Endothelial cell of umbilical vein (primary cell): ENCODE results near the gene ARHGEF25. TPM values are rescaled to one million over a fixed set of nuclear protein-coding genes. Genes with fewer than 3 reads are reported as not detected.

Experiments used
- BruUV-seq: library from RNA; stranded (reverse); fragments of 400-500 nt; replicated peaks from 2 replicates; lab custom pipeline; 2021; lab: Mats Ljungman, UMichigan
- CTCF ChIA-PET: fragments of 300-600, 350-600 bp; sonication (Branson Sonifier 250); formaldehyde crosslinking; loops from one replicate; lab custom pipeline; 2021; ENCODE audit warnings: antibody characterized with exemption, inconsistent platforms; lab: Charles Lee
- POLR2A ChIA-PET: fragments of 300-600, 350-600 bp; sonication (Branson Sonifier 250); formaldehyde crosslinking; loops from one replicate; lab custom pipeline; 2021; ENCODE audit warnings: antibody characterized with exemption, inconsistent platforms; lab: Charles Lee
- DNase-seq: peaks from one replicate; pipeline ENCODE4 v3.0.0-alpha.2; 2011; ENCODE audit warnings: low read depth, low spot score
- FAIRE-seq: peaks from 2 replicates; lab custom pipeline; 2011; peaks lifted over from hg19 to GRCh38; lab: Jason Lieb, UNC
- H2AFZ ChIP-seq: 2 replicates; pipeline ENCODE4 v1.6.0; 2012; ENCODE audit warnings: low read depth, low read length, control low read depth, inconsistent platforms
- H3K27ac ChIP-seq: 2 replicates; pipeline ENCODE4 v1.5.1; 2011; ENCODE audit warnings: low read depth, mild to moderate bottlenecking, control low read depth, low read length, moderate library complexity; ENCODE audit not compliant: insufficient read depth
- H3K27me3 ChIP-seq, 2 experiments: 2 replicates each; pipeline versions ENCODE4 v1.6.0 to v1.6.1; 2011; ENCODE audit warnings: low read length in 2 of 2, mixed read lengths in 1 of 2; ENCODE audit not compliant: control insufficient read depth in 2 of 2, insufficient read depth in 2 of 2
- H3K36me3 ChIP-seq, 2 experiments: 2 replicates in 1 of 2; 3 replicates in 1 of 2; pipeline ENCODE4 v1.5.1; 2011; ENCODE audit warnings: low read length in 2 of 2, mild to moderate bottlenecking in 1 of 2, moderate library complexity in 1 of 2; ENCODE audit not compliant: control insufficient read depth in 2 of 2, insufficient read depth in 2 of 2; ENCODE audit errors: extremely low read depth in 1 of 2
- H3K4me1 ChIP-seq: 3 replicates; pipeline ENCODE4 v1.5.1; 2011; ENCODE audit warnings: mild to moderate bottlenecking, low read length; ENCODE audit not compliant: control insufficient read depth, insufficient read depth; ENCODE audit errors: extremely low read depth
- H3K4me2 ChIP-seq: 2 replicates; pipeline ENCODE4 v1.6.1; 2011; ENCODE audit warnings: low read length, control low read depth, mixed read lengths; ENCODE audit not compliant: insufficient read depth
- H3K4me3 ChIP-seq, 3 experiments: fragments of 200-600 bp in 1 of 3; sonication (generic), shearing (Covaris generic) in 1 of 3; replicated peaks in 1 of 3; 2 replicates each; pipeline ENCODE4 v1.5.1; 2011 to 2016; ENCODE audit warnings: control low read depth in 3 of 3, low read length in 3 of 3, mild to moderate bottlenecking in 2 of 3, inconsistent platforms in 1 of 3, low read depth in 1 of 3, moderate library complexity in 1 of 3; ENCODE audit not compliant: insufficient read depth in 1 of 3
- H3K79me2 ChIP-seq: 2 replicates; pipeline ENCODE4 v1.6.0; 2012; ENCODE audit warnings: low read length, inconsistent platforms; ENCODE audit not compliant: control insufficient read depth, insufficient read depth
- H3K9ac ChIP-seq: replicated peaks from 2 replicates; pipeline ENCODE3; 2011; ENCODE audit warnings: low read length, control low read depth; ENCODE audit not compliant: insufficient read depth; ENCODE audit errors: extremely low read depth
- H3K9me1 ChIP-seq: replicated peaks from 3 replicates; pipeline ENCODE4 v1.6.0; 2011; ENCODE audit warnings: mild to moderate bottlenecking, low read length; ENCODE audit not compliant: control insufficient read depth, insufficient read depth; ENCODE audit errors: extremely low read depth
- H3K9me3 ChIP-seq: replicated peaks from 2 replicates; pipeline ENCODE4 v1.5.1; 2012; ENCODE audit warnings: low read length, inconsistent platforms; ENCODE audit not compliant: control insufficient read depth, insufficient read depth
- H4K20me1 ChIP-seq: replicated peaks from 2 replicates; pipeline ENCODE3; 2011; ENCODE audit warnings: mild to moderate bottlenecking, low read length; ENCODE audit not compliant: control insufficient read depth, insufficient read depth; ENCODE audit errors: extremely low read depth
- CTCF ChIP-seq, 2 donors: IDR thresholded peaks; 1 replicate in 1 of 2; 2 replicates in 1 of 2; pipeline ENCODE4 v1.5.1; 2011; ENCODE audit warnings: low read length in 2 of 2, mild to moderate bottlenecking in 2 of 2, moderate library complexity in 2 of 2, control low read depth in 1 of 2, inconsistent platforms in 1 of 2, low read depth in 1 of 2; ENCODE audit not compliant: insufficient read depth in 1 of 2; ENCODE audit errors: extremely low read depth in 1 of 2
- EZH2 ChIP-seq: IDR thresholded peaks from 2 replicates; pipeline ENCODE4 v1.6.1; 2012; ENCODE audit warnings: borderline replicate concordance, low read depth, mild to moderate bottlenecking, moderate library complexity, low read length, inconsistent platforms; ENCODE audit not compliant: severe bottlenecking
- FOS ChIP-seq: IDR thresholded peaks from 2 replicates; pipeline ENCODE4 v1.6.1; 2011; ENCODE audit warnings: mild to moderate bottlenecking, low read length, moderate library complexity, borderline replicate concordance; ENCODE audit not compliant: insufficient read depth
- GATA2 ChIP-seq: IDR thresholded peaks from 2 replicates; pipeline ENCODE4 v1.7.0; 2011; ENCODE audit warnings: low read depth, mild to moderate bottlenecking, moderate library complexity, mixed read lengths, low read length; ENCODE audit not compliant: insufficient read length, insufficient read depth
- JUN ChIP-seq: IDR thresholded peaks from 2 replicates; pipeline ENCODE4 v1.6.1; 2011; ENCODE audit warnings: borderline replicate concordance, low read depth; ENCODE audit not compliant: insufficient read length, insufficient read depth
- MYC ChIP-seq: IDR thresholded peaks from one replicate; pipeline ENCODE4 v1.6.1; 2011; ENCODE audit warnings: mild to moderate bottlenecking, low read depth, low read length
- POLR2A ChIP-seq: IDR thresholded peaks from 2 replicates; pipeline ENCODE4 v1.6.1; 2012; ENCODE audit warnings: low read depth, mild to moderate bottlenecking, control low read depth, low read length
- POLR2AphosphoS5 ChIP-seq: IDR thresholded peaks from 2 replicates; pipeline ENCODE4 v1.6.1; 2012; ENCODE audit warnings: low read depth, mild to moderate bottlenecking, control low read depth, low read length, moderate library complexity; ENCODE audit not compliant: insufficient read depth
- dilution Hi-C: fragments of 300-500 bp; cut with MboI; formaldehyde crosslinking; loops from one replicate; pipeline ENCODE4 v1.15.0; 2019; ENCODE audit warnings: low sequenced_read_pairs; ENCODE audit not compliant: extremely low pct_ligation_motif_present
- intact Hi-C: fragments of 100-400 bp; cut with micrococcal nuclease; formaldehyde crosslinking; loops from one replicate; pipeline ENCODE4 v1.10.0; 2022
- polyA plus RNA-seq, 4 experiments: library from polyadenylated mRNA; depleted of rRNA in 3 of 4; stranded (reverse) in 3 of 4; unstranded in 1 of 4; fragments of >200 nt; gene quantifications; 2 replicates each; pipeline versions ENCODE4 v1.2.1 to v1.2.3, GENCODE V29; 2011 to 2012; ENCODE audit warnings: missing spikeins in 1 of 4
- total RNA-seq: library from RNA; stranded (reverse); gene quantifications from 2 replicates; pipeline ENCODE4 v1.2.3, GENCODE V29; 2021
- TF ChIP-seq, protein P1 (sequence below): IDR thresholded peaks from 2 replicates; pipeline ENCODE4 v1.6.1; 2011; ENCODE audit not compliant: insufficient read depth, insufficient read length

Gene ARHGEF25
- total and polyA plus RNA-seq, 2 donors (not counting 3 experiments of a cell fraction or from before 2014, with no cell fraction given): 4.7 to 7.4 TPM

DNA sequence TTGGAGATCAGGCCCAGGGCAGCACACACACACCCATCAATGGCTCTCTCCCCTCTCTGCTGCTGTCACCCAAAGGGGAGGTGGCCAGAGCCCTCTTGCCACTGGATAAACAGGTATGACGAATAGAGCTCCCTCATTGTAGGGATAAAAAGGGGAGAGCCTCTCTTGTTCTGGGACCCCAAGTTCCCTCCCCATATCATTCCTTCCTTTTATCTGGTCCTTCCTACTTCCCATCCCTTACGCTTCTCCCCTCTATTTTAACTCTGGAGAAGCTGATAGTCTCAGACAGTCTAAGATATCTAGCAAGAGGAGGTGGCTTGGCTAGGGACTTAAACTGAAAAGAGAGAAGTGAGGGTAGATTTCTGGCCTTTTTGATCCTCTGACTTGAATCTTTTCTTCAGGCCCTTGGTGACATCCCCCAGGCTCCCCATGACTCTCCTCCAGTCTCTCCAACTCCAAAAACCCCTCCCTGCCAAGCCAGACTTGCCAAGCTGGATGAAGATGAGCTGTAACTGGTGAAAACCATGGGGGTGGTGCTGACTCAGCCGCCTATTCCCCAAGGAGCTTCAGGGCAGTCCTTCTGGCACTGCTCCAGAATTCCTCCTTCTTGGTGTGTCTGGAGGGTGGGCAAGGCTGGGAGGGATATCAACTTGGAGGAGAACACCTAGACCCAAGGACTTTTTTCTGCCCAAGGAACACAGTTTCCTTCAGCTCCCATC lies 5.3 kb downstream of the ARHGEF25 start:
- H3K4me2 ChIP-seq: no peak overlapping the region
- POLR2A ChIA-PET: no interaction called here
- no peaks in the 10 kb centered on the region for H4K20me1 ChIP-seq
- no TSS peak for BruUV-seq
- H3K27me3 ChIP-seq: peaks cover 34 to 43% of the 10 kb centered on the region in 2 experiments
- no peak for TF ChIP-seq MYC
- no peak for TF ChIP-seq POLR2A
- no peak for TF ChIP-seq POLR2AphosphoS5
- TF ChIP-seq CTCF (IDR thresholded peaks at IDR 0.05; ENCODE audit: extremely low read depth in 1 of 2, insufficient read depth in 1 of 2, low read depth in 1 of 2, low read length in 2 of 2): no peak
- no peak for TF ChIP-seq GATA2
- no peak for TF ChIP-seq FOS
- no peak for TF ChIP-seq JUN
- TF ChIP-seq EZH2: no peak
- TF ChIP-seq, protein P1, sequence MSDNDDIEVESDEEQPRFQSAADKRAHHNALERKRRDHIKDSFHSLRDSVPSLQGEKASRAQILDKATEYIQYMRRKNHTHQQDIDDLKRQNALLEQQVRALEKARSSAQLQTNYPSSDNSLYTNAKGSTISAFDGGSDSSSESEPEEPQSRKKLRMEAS: no peak
- H3K79me2 ChIP-seq: no peaks in the 10 kb centered on the region
- H3K4me3 ChIP-seq: no peak overlapping the region
- H3K27ac ChIP-seq: no peak overlapping the region
- H3K9me3 ChIP-seq: no peaks in the 10 kb centered on the region
- intact Hi-C loops: no loop called here
- H3K9ac ChIP-seq: no peak overlapping the region
- dilution Hi-C loops: no loop called here
- no peaks in the 10 kb centered on the region for H3K36me3 ChIP-seq
- DNase-seq (no peak), FAIRE-seq (no peak)
- H3K4me1 ChIP-seq: peaks cover 4% of the 10 kb centered on the region
- H3K9me1 ChIP-seq: no peaks in the 10 kb centered on the region
- no peak overlapping the region for H2AFZ ChIP-seq
- CTCF ChIA-PET: interaction anchor here (0.8 to 1.4 kb wide), 3 partner anchors 16 to 33 kb away, joined by 3 to 7 read pairs (median 5); partner anchors contain the start of gene B4GALNT1
